WI38 (cell line): ENCODE results near the gene RAPGEF5.

Experiments
- H3K4me3 ChIP-seq: 2 replicates; pipeline ENCODE4 v1.5.1; 2011; ENCODE audit warnings: low read depth, mild to moderate bottlenecking, control low read depth, low read length
- TF ChIP-seq, protein P1 (sequence below): IDR thresholded peaks from 2 replicates; pipeline ENCODE4 v1.5.1; 2012; ENCODE audit warnings: low read depth, mild to moderate bottlenecking, control low read depth, low read length

The RAPGEF5 gene

DNA sequence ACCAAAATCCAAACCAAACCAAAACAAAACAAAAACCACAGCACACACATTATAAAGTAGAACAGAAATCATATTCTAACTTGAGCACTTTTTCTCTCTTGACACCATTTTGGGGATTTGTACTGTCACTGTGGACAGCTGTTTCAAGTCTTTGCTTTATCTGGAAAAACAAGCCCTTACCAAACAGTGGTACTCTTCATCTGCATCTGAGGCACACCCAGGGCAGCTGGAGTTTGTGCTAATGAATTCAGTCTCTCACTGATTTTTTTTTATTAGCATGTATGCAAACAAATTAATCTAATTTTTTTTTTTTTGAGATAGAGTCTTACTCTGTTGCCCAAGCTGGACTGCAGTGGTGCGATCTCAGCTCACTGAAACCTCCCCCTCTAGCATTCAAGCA is 171.4 kb downstream of the RAPGEF5 start:
- TF ChIP-seq, protein P1, sequence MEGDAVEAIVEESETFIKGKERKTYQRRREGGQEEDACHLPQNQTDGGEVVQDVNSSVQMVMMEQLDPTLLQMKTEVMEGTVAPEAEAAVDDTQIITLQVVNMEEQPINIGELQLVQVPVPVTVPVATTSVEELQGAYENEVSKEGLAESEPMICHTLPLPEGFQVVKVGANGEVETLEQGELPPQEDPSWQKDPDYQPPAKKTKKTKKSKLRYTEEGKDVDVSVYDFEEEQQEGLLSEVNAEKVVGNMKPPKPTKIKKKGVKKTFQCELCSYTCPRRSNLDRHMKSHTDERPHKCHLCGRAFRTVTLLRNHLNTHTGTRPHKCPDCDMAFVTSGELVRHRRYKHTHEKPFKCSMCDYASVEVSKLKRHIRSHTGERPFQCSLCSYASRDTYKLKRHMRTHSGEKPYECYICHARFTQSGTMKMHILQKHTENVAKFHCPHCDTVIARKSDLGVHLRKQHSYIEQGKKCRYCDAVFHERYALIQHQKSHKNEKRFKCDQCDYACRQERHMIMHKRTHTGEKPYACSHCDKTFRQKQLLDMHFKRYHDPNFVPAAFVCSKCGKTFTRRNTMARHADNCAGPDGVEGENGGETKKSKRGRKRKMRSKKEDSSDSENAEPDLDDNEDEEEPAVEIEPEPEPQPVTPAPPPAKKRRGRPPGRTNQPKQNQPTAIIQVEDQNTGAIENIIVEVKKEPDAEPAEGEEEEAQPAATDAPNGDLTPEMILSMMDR: no peak
- no peak overlapping the region for H3K4me3 ChIP-seq

DNA sequence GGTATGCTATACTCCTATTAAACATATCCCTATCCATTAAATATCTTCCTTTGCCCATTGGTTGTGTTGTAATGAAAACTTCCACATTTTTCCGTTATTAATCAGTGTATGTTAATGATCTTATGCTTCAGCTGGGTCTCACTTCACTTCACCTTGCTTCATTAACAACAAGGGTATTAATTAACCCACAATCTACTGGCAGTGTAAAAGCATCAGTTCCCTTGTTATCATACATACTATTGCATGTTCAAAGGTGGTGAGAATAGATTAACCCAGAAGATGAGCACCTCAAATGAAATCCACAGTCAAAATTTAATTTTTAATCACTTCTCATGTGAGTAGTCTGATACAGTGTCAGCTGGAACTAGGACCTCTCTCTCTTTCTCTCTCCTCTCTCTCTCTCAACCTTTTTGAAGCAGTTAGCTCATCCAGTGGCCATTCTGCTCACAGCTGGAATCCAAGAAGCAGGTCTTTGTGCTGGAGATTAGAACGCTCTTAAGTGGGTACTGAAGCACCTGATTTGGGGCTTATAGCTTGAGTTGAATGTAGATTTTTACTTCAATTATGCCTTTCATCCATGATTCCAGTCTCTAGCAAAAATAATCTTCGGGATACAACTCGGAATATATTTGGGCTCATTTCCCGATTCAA is 172.3 kb downstream of the RAPGEF5 start:
- no peak overlapping the region for H3K4me3 ChIP-seq
- TF ChIP-seq, protein P1: no peak

DNA sequence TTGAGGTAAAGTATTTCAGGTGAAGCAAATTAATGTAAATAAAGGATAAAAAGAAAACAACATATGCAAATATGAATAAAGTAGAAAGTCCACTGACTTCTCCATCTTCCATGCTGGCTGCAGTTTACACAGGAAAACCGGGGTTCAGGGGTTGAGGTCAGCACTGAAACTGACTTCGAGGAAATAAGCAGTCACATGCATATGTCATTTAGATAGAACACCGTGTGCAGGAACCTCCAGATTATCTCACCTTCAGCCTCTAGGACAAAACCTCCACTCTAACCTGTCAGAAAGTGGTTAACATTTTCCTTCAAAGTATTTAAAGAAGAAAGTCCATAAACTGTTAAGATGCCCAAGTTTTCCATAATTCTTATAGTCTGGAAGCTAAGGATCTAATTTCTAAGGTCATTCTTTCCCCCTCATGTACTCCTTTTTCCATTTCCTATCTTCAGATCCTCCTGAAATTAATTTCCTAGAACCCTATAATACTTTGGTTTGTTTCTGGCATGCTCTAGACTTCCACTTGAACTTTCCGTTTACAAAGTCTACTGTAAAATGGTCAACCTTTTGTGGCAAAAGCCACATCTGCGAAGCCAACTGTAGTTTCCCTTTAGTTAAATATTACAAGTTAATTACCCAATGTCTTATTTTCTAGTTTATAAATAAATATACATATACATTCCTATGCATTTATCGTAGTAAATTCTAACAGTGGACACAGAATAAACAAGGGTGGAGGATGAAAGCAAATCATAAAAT is 173.3 kb downstream of the RAPGEF5 start:
- H3K4me3 ChIP-seq: no peak overlapping the region
- TF ChIP-seq, protein P1: no peak

DNA sequence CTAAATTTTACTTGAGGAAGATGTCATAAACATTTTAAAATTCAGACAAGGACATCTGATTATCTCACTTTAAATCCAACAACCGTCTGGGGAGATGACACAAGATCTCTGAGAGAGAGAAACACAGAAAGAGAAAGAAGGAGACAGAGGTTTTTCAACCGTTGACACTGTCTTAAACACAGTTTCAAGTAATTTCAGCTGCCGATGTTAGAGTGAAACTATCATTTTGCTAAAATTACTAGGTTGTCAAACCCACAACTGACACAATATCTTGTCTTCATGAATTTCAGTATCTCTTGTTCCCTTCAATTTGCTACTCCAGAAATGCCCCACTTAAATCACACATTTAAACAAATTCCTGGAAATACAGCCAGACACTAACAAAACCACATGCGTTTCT is 174.8 kb downstream of the RAPGEF5 start:
- TF ChIP-seq, protein P1: no peak
- no peak overlapping the region for H3K4me3 ChIP-seq

DNA sequence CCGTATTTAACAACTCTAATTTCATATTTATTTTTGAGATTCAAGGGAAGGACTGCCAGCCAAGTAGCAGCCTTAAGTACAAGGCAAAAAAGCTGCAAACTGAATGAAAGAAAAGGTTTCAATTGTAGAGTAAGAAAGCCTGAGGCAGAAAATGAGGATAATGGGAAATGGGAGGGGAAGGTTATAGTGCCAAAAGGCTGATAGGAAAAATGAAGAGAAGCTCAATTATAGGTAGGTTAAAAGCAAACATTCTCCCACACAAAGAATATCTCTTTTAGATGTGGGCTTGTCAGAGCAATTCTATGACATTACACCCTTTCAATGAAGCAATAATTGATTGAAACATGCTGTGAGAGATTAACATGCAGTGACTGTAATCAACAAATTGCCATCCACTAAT is 175.3 kb downstream of the RAPGEF5 start:
- no peak overlapping the region for H3K4me3 ChIP-seq
- TF ChIP-seq, protein P1: no peak

DNA sequence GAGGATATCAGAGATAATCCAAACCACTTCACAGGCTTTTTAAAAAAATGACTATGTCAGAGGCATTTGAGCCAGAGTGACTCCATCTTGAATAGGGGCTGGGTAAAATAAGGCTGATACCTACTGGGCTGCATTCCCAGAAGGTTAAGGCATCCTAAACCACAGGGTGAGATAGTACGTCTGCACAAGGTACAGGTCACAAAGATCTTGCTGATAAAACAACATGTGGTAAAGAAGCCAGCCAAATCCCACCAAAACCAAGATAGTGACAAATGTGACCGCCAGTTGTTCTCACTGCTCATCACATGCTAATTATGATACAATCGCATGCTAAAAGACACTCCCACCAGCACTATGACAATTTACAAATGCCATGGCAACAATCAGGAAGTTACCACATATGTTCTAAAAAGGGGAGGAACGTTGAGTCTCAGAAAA is 177.5 kb downstream of the RAPGEF5 start:
- TF ChIP-seq, protein P1: no peak
- H3K4me3 ChIP-seq: no peak overlapping the region

DNA sequence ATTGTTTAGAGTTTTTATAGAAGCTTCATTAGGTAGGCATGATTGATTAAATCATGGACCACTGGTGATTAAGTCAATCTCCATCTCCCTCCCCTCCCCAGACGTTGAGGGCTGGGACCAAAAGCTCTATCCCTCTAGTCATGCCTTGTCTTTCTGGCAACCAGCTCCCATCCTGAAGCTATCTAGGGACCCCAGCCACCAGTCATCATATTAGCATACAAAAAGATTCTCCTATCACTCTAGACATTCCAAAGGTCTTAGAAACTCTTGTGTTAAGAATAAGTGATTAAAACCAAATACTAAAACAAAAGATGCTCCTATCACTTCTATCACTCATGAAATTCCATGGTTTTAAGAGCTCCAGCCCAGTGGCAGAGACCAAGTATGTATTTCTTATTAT is 178.2 kb downstream of the RAPGEF5 start:
- H3K4me3 ChIP-seq: no peak overlapping the region
- TF ChIP-seq, protein P1: no peak
